Esophagus squamous epithelium (tissue), 5 donors: ENCODE measurements around the gene RARG. TPM values are rescaled to one million over a fixed set of nuclear protein-coding genes. Genes with fewer than 3 reads are reported as not detected.
A peak's percentile ranks its signal among the peaks of the same experiment; 100 is the strongest.

Experiments used
- DNase-seq: peaks from one replicate; lab custom pipeline; 2025; lab: John Stamatoyannopoulos, UW
- H3K27ac ChIP-seq, 4 donors: fragments of 200-600 bp; sonication (generic); one replicate each; pipeline ENCODE4 v1.5.1; 2016 to 2019; ENCODE audit warnings: mild to moderate bottlenecking in 1 of 4
- H3K27me3 ChIP-seq, 4 donors: fragments of 200-600 bp; sonication (generic); 1 replicate in 3 of 4; 2 replicates in 1 of 4; pipeline versions ENCODE4 v1.5.1 to v1.6.0; 2017 to 2021; ENCODE audit warnings: antibody characterized with exemption in 1 of 4
- H3K36me3 ChIP-seq, 3 donors: fragments of 200-600 bp; sonication (generic); one replicate each; pipeline ENCODE4 v1.5.1; 2016 to 2019
- H3K4me1 ChIP-seq, 3 donors: fragments of 200-600 bp; sonication (generic); one replicate each; pipeline ENCODE4 v1.5.1; 2017 to 2019
- H3K4me3 ChIP-seq, 4 donors: fragments of 200-600 bp; sonication (generic); 1 replicate in 3 of 4; 2 replicates in 1 of 4; pipeline ENCODE4 v1.5.1; 2016 to 2019; ENCODE audit warnings: mild to moderate bottlenecking in 2 of 4, moderate library complexity in 1 of 4
- H3K9me3 ChIP-seq, 3 donors: fragments of 200-600 bp; sonication (generic); one replicate each; pipeline ENCODE4 v1.5.1; 2016 to 2019
- POLR2A ChIP-seq, 4 donors: fragments of 450-650 bp; IDR thresholded peaks; one replicate each; pipeline ENCODE4 v1.6.1; 2017; ENCODE audit warnings: antibody characterized with exemption in 4 of 4, mild to moderate bottlenecking in 4 of 4, moderate library complexity in 3 of 4
- WGBS, 2 donors: methylation state at CpG; one replicate each; pipeline ENCODE4 v1.1.5; 2018; 5-methylcytosine and 5-hydroxymethylcytosine counted together
- intact Hi-C: fragments of 100-400 bp; cut with DNase I; formaldehyde crosslinking; loops from one replicate; pipeline ENCODE4 v1.15.0; 2022
- total RNA-seq, 4 donors: library from RNA; depleted of rRNA; stranded (reverse); fragments of >200 nt; gene quantifications; one replicate each; pipeline ENCODE4 v1.1.0, GENCODE V29; 2016
- TF ChIP-seq, protein P1 (sequence below), 6 experiments: fragments of 450-650 bp in 4 of 6; fragments of 200-600 bp in 2 of 6; sonication (generic) in 2 of 6; IDR thresholded peaks; one replicate each; pipeline ENCODE4 v1.5.1; 2016 to 2019; ENCODE audit warnings: antibody characterized with exemption in 6 of 6, mild to moderate bottlenecking in 4 of 6, moderate library complexity in 4 of 6
- donor health status: DM: yes; HTN: yes; CAD: no.

The RARG gene
- total RNA-seq, 4 donors from 2014 or later: 98.0 to 171 (median 125) TPM

DNA sequence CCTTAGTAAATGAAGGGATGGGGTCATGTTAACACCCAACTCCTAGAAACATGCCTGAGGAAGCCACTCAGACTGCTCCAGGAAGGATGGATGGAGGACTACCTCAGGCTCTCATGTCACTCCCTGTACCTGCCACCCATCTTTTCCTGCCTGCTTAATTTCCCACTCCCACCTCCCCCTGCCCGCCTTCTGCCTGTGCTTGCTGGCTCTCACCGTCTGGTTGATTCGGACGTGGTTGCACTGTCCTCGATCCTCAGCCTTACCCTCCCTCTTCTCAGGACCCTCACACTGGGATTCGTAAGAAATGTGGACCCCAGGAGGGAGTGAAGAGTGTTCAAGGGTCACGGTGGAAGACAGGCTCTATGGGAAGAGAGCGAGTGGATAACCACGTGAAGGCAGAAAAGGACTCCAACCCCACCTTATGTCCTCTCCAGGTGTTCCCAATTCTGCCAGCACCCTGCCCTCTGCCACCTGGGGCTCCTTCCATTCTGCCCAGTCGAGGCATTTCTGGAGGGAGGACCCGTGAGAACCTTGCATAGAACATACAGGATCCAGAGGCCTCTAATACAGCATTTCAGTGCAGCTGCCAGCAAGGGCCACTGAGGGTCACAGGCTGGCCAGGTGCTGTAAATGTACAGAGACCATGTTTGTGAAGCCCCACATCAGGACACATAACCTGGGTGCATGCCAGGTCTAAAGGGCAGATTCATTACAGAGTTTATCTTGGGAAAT lies 37.9 kb downstream of the RARG start:
- no peak for DNase-seq
- Histone ChIP-seq H3K9me3 (no peaks in the 10 kb centered on the region), H3K27me3 (no peaks in the 10 kb centered on the region), H3K27ac (no peak overlapping the region), H3K36me3 (peaks cover 0 to 53% (median 0%) of the 10 kb centered on the region in 3 donors), H3K4me3 (no peak overlapping the region), H3K4me1 (peaks cover 7 to 36% (median 11%) of the 10 kb centered on the region in 3 donors)
- intact Hi-C loops: no loop called here
- TF ChIP-seq, protein P1, sequence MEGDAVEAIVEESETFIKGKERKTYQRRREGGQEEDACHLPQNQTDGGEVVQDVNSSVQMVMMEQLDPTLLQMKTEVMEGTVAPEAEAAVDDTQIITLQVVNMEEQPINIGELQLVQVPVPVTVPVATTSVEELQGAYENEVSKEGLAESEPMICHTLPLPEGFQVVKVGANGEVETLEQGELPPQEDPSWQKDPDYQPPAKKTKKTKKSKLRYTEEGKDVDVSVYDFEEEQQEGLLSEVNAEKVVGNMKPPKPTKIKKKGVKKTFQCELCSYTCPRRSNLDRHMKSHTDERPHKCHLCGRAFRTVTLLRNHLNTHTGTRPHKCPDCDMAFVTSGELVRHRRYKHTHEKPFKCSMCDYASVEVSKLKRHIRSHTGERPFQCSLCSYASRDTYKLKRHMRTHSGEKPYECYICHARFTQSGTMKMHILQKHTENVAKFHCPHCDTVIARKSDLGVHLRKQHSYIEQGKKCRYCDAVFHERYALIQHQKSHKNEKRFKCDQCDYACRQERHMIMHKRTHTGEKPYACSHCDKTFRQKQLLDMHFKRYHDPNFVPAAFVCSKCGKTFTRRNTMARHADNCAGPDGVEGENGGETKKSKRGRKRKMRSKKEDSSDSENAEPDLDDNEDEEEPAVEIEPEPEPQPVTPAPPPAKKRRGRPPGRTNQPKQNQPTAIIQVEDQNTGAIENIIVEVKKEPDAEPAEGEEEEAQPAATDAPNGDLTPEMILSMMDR (IDR thresholded peaks at IDR 0.05): no peak
- TF ChIP-seq POLR2A (IDR thresholded peaks at IDR 0.05): no peak
- 79 to 80% methylated on average over 10 to 11 of the region's 11 CpGs for WGBS, 2 donors

DNA sequence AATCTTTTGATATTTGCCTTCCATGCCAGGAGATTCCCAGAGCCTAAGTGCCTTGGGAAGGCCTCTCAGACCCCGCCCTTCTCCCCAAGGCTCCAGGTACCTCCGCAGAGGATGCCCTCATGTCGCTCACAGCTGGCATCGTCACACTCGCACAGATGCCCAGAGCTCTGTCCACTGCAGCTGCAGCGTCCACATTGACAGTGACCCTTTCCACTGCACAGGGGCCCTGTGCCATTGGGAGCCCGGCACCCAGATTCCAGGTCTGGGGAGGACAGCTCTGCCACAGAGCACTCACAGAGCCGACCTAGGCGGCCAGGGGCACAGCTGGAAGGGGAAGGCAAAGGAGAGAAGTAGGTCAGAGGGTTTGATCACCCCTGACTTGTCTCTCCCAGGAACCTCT lies 39.0 kb downstream of the RARG start:
- DNase-seq: no peak
- Histone ChIP-seq H3K27ac (no peak overlapping the region), H3K9me3 (no peaks in the 10 kb centered on the region), H3K4me1 (peaks cover 7 to 26% (median 11%) of the 10 kb centered on the region in 3 donors), H3K4me3 (no peak overlapping the region), H3K36me3 (peaks cover 0 to 63% (median 4%) of the 10 kb centered on the region in 3 donors), H3K27me3 (no peaks in the 10 kb centered on the region)
- intact Hi-C loops: no loop called here
- 97 to 100% methylated on average over 3 to 6 of the region's 9 CpGs for WGBS, 2 donors
- TF ChIP-seq, protein P1 (IDR thresholded peaks at IDR 0.05): no peak
- no peak for TF ChIP-seq POLR2A (IDR thresholded peaks at IDR 0.05)

DNA sequence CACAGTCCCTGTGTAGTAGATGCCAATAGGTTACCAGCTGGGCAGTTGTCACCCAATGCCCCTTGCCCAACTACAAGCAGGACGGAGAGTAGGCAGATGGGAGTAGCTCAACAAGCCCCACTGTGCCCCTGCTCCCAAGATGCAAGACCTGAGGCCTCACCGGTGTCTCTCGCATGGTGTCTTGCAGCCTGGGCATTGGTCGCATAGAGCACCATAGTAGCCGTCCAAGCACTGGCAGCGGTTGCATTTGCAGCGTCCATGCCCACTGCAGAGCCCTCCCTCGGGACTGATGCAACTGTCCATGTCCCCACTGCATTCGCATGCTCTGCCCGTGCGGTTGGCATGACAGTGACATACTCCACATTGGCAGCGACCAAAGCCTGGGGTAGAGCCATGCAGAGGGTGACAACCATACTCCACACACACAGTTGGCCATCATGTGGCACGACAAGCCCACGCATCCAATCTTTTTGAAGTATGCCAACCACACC lies 39.4 kb downstream of the RARG start:
- Histone ChIP-seq H3K4me1 (peaks cover 2 to 22% (median 11%) of the 10 kb centered on the region in 3 donors), H3K27me3 (no peaks in the 10 kb centered on the region), H3K9me3 (no peaks in the 10 kb centered on the region), H3K27ac (no peak overlapping the region), H3K36me3 (peaks cover 0 to 66% (median 9%) of the 10 kb centered on the region in 3 donors), H3K4me3 (no peak overlapping the region)
- no peak for DNase-seq
- TF ChIP-seq, protein P1 (IDR thresholded peaks at IDR 0.05): no peak
- peak in 1 of 4 donors; percentile 21 for TF ChIP-seq POLR2A (IDR thresholded peaks at IDR 0.05)
- intact Hi-C loops: no loop called here
- 83 to 93% methylated on average over 8 of the region's 14 CpGs for WGBS, 2 donors

DNA sequence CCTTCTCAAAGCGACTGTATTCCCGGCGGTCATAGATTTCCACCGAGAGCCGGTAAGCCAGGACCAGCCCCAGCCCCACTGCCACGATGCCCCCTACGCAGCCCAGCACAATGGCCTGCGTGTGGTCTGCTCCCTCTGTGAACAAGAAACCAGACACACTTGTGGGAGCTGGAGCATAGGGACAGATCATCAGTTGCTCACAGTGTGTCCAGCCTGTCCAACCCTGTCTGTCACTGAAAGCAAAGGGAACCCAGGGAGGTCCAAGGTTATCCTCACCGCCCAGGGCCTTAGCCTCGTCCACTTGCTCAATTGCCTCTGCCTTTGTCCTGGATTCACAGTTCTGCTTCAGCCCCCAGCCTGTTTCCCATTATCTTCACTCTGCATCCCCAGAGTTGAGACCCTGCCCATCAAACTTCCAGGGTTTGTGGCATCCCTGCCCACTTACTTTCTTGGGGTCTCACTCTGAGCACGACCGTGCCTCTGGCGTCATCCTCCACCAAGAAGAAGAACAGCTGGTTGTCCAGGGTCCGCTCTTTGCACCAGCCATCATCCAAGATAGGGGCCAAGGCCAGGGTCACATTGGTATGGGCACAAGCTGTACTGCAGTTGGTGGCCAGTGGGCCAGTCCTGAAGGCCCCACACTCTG lies 40.0 kb downstream of the RARG start:
- 92 to 97% methylated on average over 5 to 6 of the region's 14 CpGs for WGBS, 2 donors
- no peak for TF ChIP-seq POLR2A (IDR thresholded peaks at IDR 0.05)
- TF ChIP-seq, protein P1 (IDR thresholded peaks at IDR 0.05): no peak
- intact Hi-C loops: no loop called here

More for the DNA sequence above, 40.0 kb downstream of the RARG start:
- H3K9me3 ChIP-seq: no peaks in the 10 kb centered on the region
- peaks cover 0 to 16% (median 7%) of the 10 kb centered on the region in 3 donors for H3K4me1 ChIP-seq
- peaks cover 2 to 66% (median 15%) of the 10 kb centered on the region in 3 donors for H3K36me3 ChIP-seq
- no peaks in the 10 kb centered on the region for H3K27me3 ChIP-seq
- no peak for DNase-seq
- no peak overlapping the region for H3K4me3 ChIP-seq
- H3K27ac ChIP-seq: no peak overlapping the region
